Upper lobe of left lung (tissue), 6 donors: ENCODE measurements around the gene TTC34. TPM values are rescaled to one million over a fixed set of nuclear protein-coding genes. Genes with fewer than 3 reads are reported as not detected.

Experiments
- ATAC-seq, 2 donors: fragments of 200-7000 bp; cut with Tn5 transposase; one replicate each; pipeline ENCODE4 v1.9.1; 2022; ENCODE audit warnings: mild to moderate bottlenecking in 2 of 2, moderate library complexity in 2 of 2; ENCODE audit not compliant: low FRiP score in 2 of 2
- DNase-seq, 2 donors: peaks; one replicate each; pipeline ENCODE4 v3.0.0-alpha.2; 2019 to 2020
- H3K27ac ChIP-seq, 4 donors: fragments of 200-600 bp; sonication (generic); one replicate each; pipeline ENCODE4 v1.5.1; 2016 to 2019
- H3K27me3 ChIP-seq, 4 donors: fragments of 200-600 bp; sonication (generic); one replicate each; pipeline ENCODE4 v1.5.1; 2017 to 2019
- H3K36me3 ChIP-seq, 4 donors: fragments of 200-600 bp; sonication (generic); one replicate each; pipeline ENCODE4 v1.5.1; 2016 to 2019
- H3K4me1 ChIP-seq, 4 donors: fragments of 200-600 bp; sonication (generic); one replicate each; pipeline ENCODE4 v1.5.1; 2018 to 2019
- H3K4me3 ChIP-seq, 4 donors: fragments of 200-600 bp; sonication (generic); one replicate each; pipeline ENCODE4 v1.5.1; 2017 to 2019; ENCODE audit warnings: mild to moderate bottlenecking in 2 of 4, moderate library complexity in 1 of 4
- H3K9me3 ChIP-seq, 4 donors: fragments of 200-600 bp; sonication (generic); one replicate each; pipeline ENCODE4 v1.5.1; 2018 to 2019
- EP300 ChIP-seq, 4 donors: sonication (generic); formaldehyde crosslinking; IDR thresholded peaks; one replicate each; pipeline ENCODE4 v1.5.1; 2017; ENCODE audit warnings: antibody characterized with exemption in 4 of 4, control low read depth in 2 of 4
- POLR2A ChIP-seq, 4 donors: fragments of 450-650 bp; IDR thresholded peaks; one replicate each; pipeline ENCODE4 v1.5.1; 2016 to 2017; ENCODE audit warnings: antibody characterized with exemption in 4 of 4, mild to moderate bottlenecking in 2 of 4
- POLR2AphosphoS5 ChIP-seq, 2 donors: sonication (generic); formaldehyde crosslinking; IDR thresholded peaks; one replicate each; pipeline ENCODE4 v1.5.1; 2017; ENCODE audit warnings: antibody characterized with exemption in 2 of 2
- WGBS, 2 donors: methylation state at CpG; one replicate each; pipeline ENCODE4 v1.1.5; 2017 to 2018; 5-methylcytosine and 5-hydroxymethylcytosine counted together
- total RNA-seq, 6 donors: library from RNA; depleted of rRNA in 4 of 6; stranded (reverse); fragments of >200 nt in 4 of 6; gene quantifications; one replicate each; pipeline versions ENCODE4 v1.1.0 to v1.2.1, GENCODE V29; 2016 to 2021
- TF ChIP-seq, protein P1 (sequence below), 6 experiments: fragments of 450-650 bp in 4 of 6; fragments of 200-600 bp in 2 of 6; sonication (generic) in 2 of 6; IDR thresholded peaks; one replicate each; pipeline ENCODE4 v1.5.1; 2016 to 2019; ENCODE audit warnings: antibody characterized with exemption in 6 of 6
- donor health status: DM: no; HTN: no; CAD: no; lungs with moderate emphysema.
- donor health status: DM: no; HTN: yes; CAD: no; lungs with severe emphysema.

Gene TTC34
- total RNA-seq, 6 donors from 2014 or later = 0.76 to 4.2 (median 2.1) TPM

GRCh38 chr1:2588661-2589430, 212.6 kb downstream of the TTC34 start:
- WGBS, 2 donors = 93% methylated on average over 10 of the region's 23 CpGs; no CpG with 5 or more reads in 1 of the 2 donors
- DNase-seq = peak in 1 of 2 donors; percentile 71
- H3K4me1 ChIP-seq = peaks cover 32 to 56% (median 36%) of the 10 kb centered on the region in 4 donors

DNA sequence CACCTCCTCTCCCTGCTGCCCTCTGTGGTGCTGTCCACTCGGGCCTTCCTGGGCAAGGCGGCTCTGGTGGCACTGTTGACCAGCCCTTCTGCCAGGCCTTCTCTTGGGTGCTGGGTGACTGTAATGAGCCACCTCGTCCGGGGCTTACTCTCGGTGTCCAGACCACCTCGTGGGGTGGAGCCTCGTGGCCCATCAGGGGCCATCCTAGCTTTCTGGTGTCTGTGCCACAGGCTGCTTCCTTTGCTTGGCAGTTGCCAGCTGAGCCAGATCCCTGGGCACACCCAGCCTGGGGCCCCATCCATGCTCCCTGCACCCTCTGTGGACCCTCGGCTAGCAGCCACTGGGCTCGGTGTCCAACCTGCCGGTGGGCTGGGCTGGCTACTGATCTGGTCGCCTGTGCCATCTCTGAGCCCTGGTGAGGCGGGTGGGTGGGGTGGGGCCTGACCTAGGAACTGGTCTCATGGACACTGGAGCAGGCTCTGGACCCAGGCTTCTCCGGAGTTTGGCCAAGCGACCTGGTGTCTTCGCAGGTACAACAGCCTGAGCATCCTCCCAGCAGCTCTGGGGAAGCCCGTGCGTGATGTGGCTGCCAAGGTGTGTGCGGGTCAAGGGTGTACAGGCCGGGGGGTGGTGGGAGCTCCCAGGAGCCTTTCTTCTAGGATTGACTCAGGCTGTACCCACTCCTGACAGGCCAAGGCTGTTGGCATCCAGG, 213.5 kb downstream of the TTC34 start:
- Histone ChIP-seq H3K9me3 (no peaks in the 10 kb centered on the region), H3K27me3 (no peaks in the 10 kb centered on the region), H3K36me3 (peaks cover 0 to 18% (median 11%) of the 10 kb centered on the region in 4 donors), H3K4me1 (peaks cover 34 to 56% (median 37%) of the 10 kb centered on the region in 4 donors), H3K4me3 (peak overlapping the region in 3 of 4 donors; percentile 74 to 91 (median 90)), H3K27ac (peak overlapping the region in 1 of 4 donors; percentile 99)
- ATAC-seq = no peak
- TF ChIP-seq POLR2AphosphoS5 (IDR thresholded peaks at IDR 0.05) (no peak), POLR2A (IDR thresholded peaks at IDR 0.05) (no peak), EP300 (IDR thresholded peaks at IDR 0.05) (no peak)
- TF ChIP-seq, protein P1, sequence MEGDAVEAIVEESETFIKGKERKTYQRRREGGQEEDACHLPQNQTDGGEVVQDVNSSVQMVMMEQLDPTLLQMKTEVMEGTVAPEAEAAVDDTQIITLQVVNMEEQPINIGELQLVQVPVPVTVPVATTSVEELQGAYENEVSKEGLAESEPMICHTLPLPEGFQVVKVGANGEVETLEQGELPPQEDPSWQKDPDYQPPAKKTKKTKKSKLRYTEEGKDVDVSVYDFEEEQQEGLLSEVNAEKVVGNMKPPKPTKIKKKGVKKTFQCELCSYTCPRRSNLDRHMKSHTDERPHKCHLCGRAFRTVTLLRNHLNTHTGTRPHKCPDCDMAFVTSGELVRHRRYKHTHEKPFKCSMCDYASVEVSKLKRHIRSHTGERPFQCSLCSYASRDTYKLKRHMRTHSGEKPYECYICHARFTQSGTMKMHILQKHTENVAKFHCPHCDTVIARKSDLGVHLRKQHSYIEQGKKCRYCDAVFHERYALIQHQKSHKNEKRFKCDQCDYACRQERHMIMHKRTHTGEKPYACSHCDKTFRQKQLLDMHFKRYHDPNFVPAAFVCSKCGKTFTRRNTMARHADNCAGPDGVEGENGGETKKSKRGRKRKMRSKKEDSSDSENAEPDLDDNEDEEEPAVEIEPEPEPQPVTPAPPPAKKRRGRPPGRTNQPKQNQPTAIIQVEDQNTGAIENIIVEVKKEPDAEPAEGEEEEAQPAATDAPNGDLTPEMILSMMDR (IDR thresholded peaks at IDR 0.05) = no peak
- peak in 1 of 2 donors; percentile 76 for DNase-seq
- 86 to 89% methylated on average over 5 to 16 of the region's 19 CpGs for WGBS, 2 donors

More at GRCh38 chr1:2588661-2589430, 212.6 kb downstream of the TTC34 start:
- TF ChIP-seq POLR2A (IDR thresholded peaks at IDR 0.05) = no peak
- TF ChIP-seq POLR2AphosphoS5 (IDR thresholded peaks at IDR 0.05) = no peak
- TF ChIP-seq, protein P1 (IDR thresholded peaks at IDR 0.05) = no peak
- no peak for TF ChIP-seq EP300 (IDR thresholded peaks at IDR 0.05)
- Histone ChIP-seq H3K4me3 (no peak overlapping the region), H3K9me3 (no peaks in the 10 kb centered on the region), H3K27me3 (no peaks in the 10 kb centered on the region), H3K36me3 (peaks cover 0 to 18% (median 11%) of the 10 kb centered on the region in 4 donors), H3K27ac (no peak overlapping the region)
- no peak for ATAC-seq

- Histone ChIP-seq H3K4me3 (peak overlapping the region; percentile 60 to 91 (median 82)), H3K27ac (peak overlapping the region; percentile 96 to 99 (median 98)), H3K27me3 (no peaks in the 10 kb centered on the region), H3K36me3 (peaks cover 0 to 18% (median 11%) of the 10 kb centered on the region in 4 donors), H3K4me1 (peaks cover 31 to 54% (median 35%) of the 10 kb centered on the region in 4 donors), H3K9me3 (no peaks in the 10 kb centered on the region)
- ATAC-seq (peak in 1 of 2 donors; percentile 30), DNase-seq (no peak)
- 0 to 15% methylated on average over 6 to 29 of the region's 52 CpGs for WGBS, 2 donors
- no peak for TF ChIP-seq POLR2AphosphoS5 (IDR thresholded peaks at IDR 0.05)
- no peak for TF ChIP-seq EP300 (IDR thresholded peaks at IDR 0.05)
- no peak for TF ChIP-seq POLR2A (IDR thresholded peaks at IDR 0.05)
- TF ChIP-seq, protein P1 (IDR thresholded peaks at IDR 0.05) = no peak
Observed at GRCh38 chr1:2587071-2587859, 214.2 kb downstream of the TTC34 start.

GRCh38 chr1:2586154-2587070, 215.1 kb downstream of the TTC34 start, which contains the start of gene PRXL2B:
Gene PRXL2B (plus strand): TSS chr1:2586777. CDS start chr1:2586886, 109 bp downstream.
- H3K9me3 ChIP-seq = no peaks in the 10 kb centered on the region
- H3K4me1 ChIP-seq = peaks cover 37 to 54% (median 40%) of the 10 kb centered on the region in 4 donors
- WGBS, 2 donors = 0 to 1% methylated on average over 24 to 34 of the region's 107 CpGs
- H3K36me3 ChIP-seq = peaks cover 0 to 18% (median 11%) of the 10 kb centered on the region in 4 donors
- peak within 1 kb of the TSS; percentile 96 to 99 (median 98) for H3K27ac ChIP-seq
- TF ChIP-seq, protein P1 (IDR thresholded peaks at IDR 0.05) = peak in 3 of 6 experiments; percentile 11 to 45 (median 25)
- TF ChIP-seq EP300 (IDR thresholded peaks at IDR 0.05) = no peak
- peak in 3 of 4 donors; percentile 78 to 98 (median 85) for TF ChIP-seq POLR2A (IDR thresholded peaks at IDR 0.05)
- TF ChIP-seq POLR2AphosphoS5 (IDR thresholded peaks at IDR 0.05) = peak; percentile 84 to 95
- no peaks in the 10 kb centered on the region for H3K27me3 ChIP-seq
- DNase-seq (peak; percentile 100), ATAC-seq (peak; percentile 96)
- peak within 1 kb of the TSS; percentile 74 to 91 (median 84) for H3K4me3 ChIP-seq
